ENCODE results near the gene SLC39A11.
A peak's percentile ranks its signal among the peaks of the same experiment; 100 is the strongest.

SLC39A11 gene

DNA sequence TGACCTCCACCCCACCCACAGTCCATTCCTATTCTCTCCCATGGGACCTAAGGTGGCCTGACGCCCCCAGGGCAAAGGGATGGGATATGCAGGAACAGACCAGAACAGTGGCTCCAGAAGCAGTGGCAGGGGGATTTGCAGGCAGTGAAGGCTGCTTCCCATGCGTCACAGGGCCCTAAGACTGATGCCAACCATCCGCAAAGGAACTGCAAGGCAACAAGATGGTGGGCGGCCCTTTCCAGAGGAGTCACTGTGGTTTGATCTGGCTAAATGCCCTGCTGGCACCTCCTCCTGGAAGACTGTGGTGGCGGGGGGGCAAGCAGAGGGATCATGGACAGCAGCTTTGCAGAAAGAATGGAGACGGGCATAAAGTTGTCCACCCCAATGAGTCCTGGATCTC is 4.4 kb upstream of the SLC39A11 start:
- H3K4me3 ChIP-seq (ENCODE audit: low read depth, low read length): no peak overlapping the region
- TF ChIP-seq, protein P1, sequence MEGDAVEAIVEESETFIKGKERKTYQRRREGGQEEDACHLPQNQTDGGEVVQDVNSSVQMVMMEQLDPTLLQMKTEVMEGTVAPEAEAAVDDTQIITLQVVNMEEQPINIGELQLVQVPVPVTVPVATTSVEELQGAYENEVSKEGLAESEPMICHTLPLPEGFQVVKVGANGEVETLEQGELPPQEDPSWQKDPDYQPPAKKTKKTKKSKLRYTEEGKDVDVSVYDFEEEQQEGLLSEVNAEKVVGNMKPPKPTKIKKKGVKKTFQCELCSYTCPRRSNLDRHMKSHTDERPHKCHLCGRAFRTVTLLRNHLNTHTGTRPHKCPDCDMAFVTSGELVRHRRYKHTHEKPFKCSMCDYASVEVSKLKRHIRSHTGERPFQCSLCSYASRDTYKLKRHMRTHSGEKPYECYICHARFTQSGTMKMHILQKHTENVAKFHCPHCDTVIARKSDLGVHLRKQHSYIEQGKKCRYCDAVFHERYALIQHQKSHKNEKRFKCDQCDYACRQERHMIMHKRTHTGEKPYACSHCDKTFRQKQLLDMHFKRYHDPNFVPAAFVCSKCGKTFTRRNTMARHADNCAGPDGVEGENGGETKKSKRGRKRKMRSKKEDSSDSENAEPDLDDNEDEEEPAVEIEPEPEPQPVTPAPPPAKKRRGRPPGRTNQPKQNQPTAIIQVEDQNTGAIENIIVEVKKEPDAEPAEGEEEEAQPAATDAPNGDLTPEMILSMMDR (IDR thresholded peaks at IDR 0.05; ENCODE audit: insufficient read depth, low read length, missing control alignments): no peak
- POLR2A ChIA-PET: no interaction called here
- DNase-seq (ENCODE audit: low read depth, low spot score): no peak
- CTCF ChIA-PET: no interaction called here

DNA sequence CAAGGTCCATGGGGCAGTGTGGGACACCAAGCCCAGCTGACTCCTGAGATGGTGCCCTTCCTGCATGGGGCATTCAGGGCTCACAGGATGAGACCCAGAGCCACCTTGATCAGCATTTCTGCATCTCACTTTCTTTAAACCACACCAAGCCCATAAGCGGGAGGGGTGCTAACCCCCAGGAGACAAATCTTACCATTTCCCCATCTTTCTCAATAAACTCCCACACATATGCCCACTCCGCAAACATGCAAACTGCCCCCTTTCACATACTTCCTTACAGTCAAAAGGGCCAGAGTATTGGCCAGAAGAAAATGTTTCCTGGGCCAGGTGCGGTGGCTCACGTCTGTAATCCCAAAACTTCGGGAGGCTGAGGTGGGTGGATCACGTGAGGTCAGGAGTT is 3.7 kb upstream of the SLC39A11 start:
- H3K4me3 ChIP-seq (ENCODE audit: low read depth, low read length): no peak overlapping the region
- ChIA-PET CTCF (no interaction called here), POLR2A (no interaction called here)
- DNase-seq (ENCODE audit: low read depth, low spot score): no peak
- TF ChIP-seq, protein P1 (IDR thresholded peaks at IDR 0.05; ENCODE audit: insufficient read depth, low read length, missing control alignments): no peak

DNA sequence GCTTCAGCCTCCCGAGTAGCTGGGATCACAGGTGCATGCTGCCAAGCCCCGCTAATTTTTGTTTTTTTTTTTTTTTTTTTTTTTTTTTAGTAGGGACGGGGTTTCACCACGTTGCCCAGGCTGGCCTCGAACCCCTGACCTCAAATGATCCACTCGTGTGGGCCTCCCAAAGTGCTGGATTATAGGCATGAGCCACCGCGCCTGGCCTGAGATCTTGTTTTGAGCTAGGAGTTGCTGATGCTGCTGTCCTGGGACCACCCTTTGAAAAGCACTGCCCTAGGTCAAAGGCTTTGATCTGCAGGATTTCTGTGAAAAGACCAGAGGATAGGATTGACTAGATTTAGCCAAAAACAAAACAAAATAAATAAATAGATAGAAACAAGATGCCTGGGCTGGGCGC is 798 bp upstream of the SLC39A11 start:
- H3K4me3 ChIP-seq (ENCODE audit: low read depth, low read length): no peak overlapping the region
- DNase-seq (ENCODE audit: low read depth, low spot score): no peak
- ChIA-PET POLR2A (no interaction called here), CTCF (interaction anchor here (1.4 kb wide), 1 partner anchor 536 kb away, joined by 4 read pairs; no protein-coding TSS in a partner anchor)
- TF ChIP-seq, protein P1 (IDR thresholded peaks at IDR 0.05; ENCODE audit: insufficient read depth, low read length, missing control alignments): no peak

DNA sequence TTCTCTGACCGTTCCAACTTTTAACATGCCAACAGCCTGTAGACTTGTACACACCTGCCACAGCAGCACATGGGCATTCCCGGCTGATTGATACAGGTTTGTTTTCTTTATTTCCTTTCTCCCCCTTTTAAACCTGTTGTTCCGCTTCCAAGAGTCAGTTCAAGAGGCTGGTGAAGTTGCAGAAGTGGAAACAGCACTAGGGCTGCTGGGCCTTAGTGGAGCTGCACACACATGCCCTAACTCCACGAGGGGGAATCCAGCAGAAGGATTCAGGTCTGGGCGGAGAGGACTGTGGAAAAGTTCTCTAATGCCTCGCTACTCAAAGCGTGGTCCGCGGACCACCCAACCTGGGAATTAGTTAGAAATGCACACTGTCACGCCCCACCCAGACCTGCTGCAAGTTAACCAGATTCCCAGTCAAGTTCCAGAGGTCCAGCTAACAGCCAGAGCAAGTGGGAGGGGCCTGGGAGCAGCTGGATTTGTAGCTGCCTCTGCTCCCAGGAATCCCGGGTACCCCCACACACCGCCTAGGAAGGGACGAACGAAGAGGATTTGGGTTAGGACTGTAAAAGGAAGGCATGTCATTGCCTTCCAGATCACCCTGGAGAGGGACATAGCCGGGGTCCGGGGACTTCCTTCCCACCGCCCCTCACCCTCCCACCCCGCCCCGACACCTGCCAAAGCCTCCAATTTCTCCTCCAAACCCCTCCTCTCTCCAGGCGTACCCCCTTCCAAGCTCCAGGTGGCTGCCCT is 542 bp downstream of the SLC39A11 start:
- peak overlapping the region; percentile 87 for H3K4me3 ChIP-seq (ENCODE audit: low read depth, low read length)
- TF ChIP-seq, protein P1 (IDR thresholded peaks at IDR 0.05; ENCODE audit: insufficient read depth, low read length, missing control alignments): no peak
- DNase-seq (ENCODE audit: low read depth, low spot score): no peak
- POLR2A ChIA-PET: no interaction called here
- CTCF ChIA-PET: interaction anchor here (1.0 to 2.7 kb wide), 4 partner anchors 11 to 535 kb away, joined by 3 to 13 read pairs (median 4); no protein-coding TSS in a partner anchor

DNA sequence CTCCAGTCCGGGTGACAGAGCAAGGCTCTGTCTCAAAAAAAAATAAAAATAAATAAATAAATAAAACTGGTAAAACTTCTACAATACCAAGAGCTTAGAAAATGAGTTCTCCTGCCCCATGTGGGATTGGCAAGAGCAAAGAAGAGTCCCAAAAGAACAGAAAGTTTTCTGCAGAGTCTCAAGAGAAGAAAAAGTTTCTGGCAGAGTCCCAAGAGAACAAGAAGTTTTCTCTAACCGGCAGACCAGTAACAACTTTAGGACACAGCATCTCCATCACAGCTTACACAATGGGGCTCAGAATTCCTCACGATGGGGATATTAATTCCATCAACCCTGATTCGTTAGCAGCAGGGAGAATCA is 1.1 kb downstream of the SLC39A11 start:
- ChIA-PET POLR2A (no interaction called here), CTCF (interaction anchor here (1.0 to 2.7 kb wide), 3 partner anchors 10 to 105 kb away, joined by 3 to 13 read pairs (median 4); no protein-coding TSS in a partner anchor)
- no peak for DNase-seq (ENCODE audit: low read depth, low spot score)
- peak overlapping the region; percentile 87 for H3K4me3 ChIP-seq (ENCODE audit: low read depth, low read length)
- TF ChIP-seq, protein P1 (IDR thresholded peaks at IDR 0.05; ENCODE audit: insufficient read depth, low read length, missing control alignments): no peak

DNA sequence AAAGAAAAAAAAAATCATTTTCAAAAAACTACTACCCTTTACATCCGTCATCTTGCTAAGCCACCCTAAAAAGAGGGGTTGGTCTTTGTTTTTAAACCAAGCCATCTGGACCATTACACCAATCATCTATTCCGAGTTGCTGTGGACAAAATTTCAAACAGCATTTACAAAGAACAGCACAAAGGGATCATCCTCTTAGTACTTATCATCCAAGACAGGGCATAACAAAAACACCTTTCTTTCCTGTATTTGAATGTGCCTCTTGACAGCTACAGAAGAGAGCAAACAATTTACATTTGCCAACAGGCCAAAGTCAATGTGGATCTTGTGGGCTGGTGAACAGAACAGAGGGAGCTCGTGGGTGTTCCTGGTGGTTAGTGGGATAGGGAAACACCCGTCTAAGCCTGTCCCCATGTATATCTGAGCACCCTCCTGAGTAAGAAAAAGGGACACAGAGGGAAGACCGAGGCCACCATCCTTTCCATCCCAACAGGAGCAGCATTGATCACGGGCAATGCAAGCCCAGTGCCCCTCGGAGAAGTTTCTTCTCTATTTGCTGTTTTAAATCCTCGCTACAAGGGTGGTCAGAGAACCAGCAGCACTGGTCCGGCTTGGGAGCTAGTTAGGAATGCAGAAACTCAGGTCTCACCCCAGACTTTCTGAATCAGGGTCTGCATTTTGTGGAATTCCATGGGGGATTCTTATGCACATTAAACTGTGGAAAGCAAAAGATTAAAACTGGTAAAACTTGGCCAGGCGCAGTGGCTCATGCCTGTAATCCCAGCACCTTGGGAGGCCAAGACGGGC is 1.9 kb downstream of the SLC39A11 start:
- POLR2A ChIA-PET: no interaction called here
- CTCF ChIA-PET: interaction anchor here (2.7 kb wide), 1 partner anchor 105 kb away, joined by 13 read pairs; no protein-coding TSS in a partner anchor
- no peak overlapping the region for H3K4me3 ChIP-seq (ENCODE audit: low read depth, low read length)
- TF ChIP-seq, protein P1 (IDR thresholded peaks at IDR 0.05; ENCODE audit: insufficient read depth, low read length, missing control alignments): no peak
- DNase-seq (ENCODE audit: low read depth, low spot score): no peak

Measured in AG04449 (cell line).